ENCODE results near the gene FXN. TPM values are rescaled to one million over a fixed set of nuclear protein-coding genes. Genes with fewer than 3 reads are reported as not detected.

The FXN gene
- polyA plus RNA-seq, 1 of the 3 experiments (the other 2 are of a cell fraction) = 15.7 TPM

DNA sequence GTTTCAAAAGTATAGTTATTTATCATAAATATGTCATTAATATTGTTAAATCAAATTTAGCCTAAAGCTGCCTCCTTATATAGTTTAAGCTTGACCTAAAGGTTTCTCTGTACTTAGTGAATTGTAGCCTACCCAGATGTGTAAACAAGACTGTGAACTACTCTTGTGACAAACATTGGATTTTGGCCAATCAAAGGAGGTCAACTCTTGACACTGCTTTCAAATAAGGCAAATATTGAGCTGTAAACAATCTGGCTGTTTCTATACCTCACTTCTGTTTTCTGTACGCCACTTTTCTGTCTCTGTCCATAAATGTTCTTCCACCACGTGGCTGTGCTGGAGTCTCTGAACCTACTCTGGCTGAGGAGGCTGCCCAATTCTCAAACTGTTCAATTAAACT lies 51.2 kb downstream of the FXN start:
- no peak overlapping the region for H3K27ac ChIP-seq (ENCODE audit: low read depth in 2 of 2, low read length in 1 of 2)
- no peaks in the 10 kb centered on the region for H3K79me2 ChIP-seq (ENCODE audit: insufficient read depth)
- no peaks in the 10 kb centered on the region for H3F3A ChIP-seq (replicated peaks; ENCODE audit: insufficient read depth)
- ChIA-PET POLR2A (no interaction called here), CTCF (interaction anchor here (2.1 kb wide), 1 partner anchor 33 kb away, joined by 8 read pairs; no protein-coding TSS in a partner anchor)
- H3K9ac ChIP-seq = no peak overlapping the region
- H3K4me3 ChIP-seq (ENCODE audit: low read depth in 2 of 2, low read length in 1 of 2) = no peak overlapping the region
- H3K4me1 ChIP-seq (ENCODE audit: control insufficient read depth in 1 of 2, insufficient read depth in 2 of 2, low read depth in 1 of 2, low read length in 1 of 2) = peaks cover 0 to 3% of the 10 kb centered on the region in 2 experiments; a peak in 1 of 4 replicates
- H3K4me2 ChIP-seq = no peak overlapping the region
- H3K27me3 ChIP-seq (ENCODE audit: insufficient read depth) = no peaks in the 10 kb centered on the region
- DNase-seq = no peak
- WGBS (ENCODE audit: low lambda C conversion rate) = 90% methylated on average over 2 of the region's 2 CpGs
- H3K9me3 ChIP-seq = no peaks in the 10 kb centered on the region
- no peaks in the 10 kb centered on the region for H4K20me1 ChIP-seq (ENCODE audit: insufficient read depth)
- no peak overlapping the region for H2AFZ ChIP-seq (ENCODE audit: low read depth)
- H3K9me2 ChIP-seq = no peaks in the 10 kb centered on the region
- TF ChIP-seq POLR2AphosphoS5 (IDR thresholded peaks at IDR 0.05; ENCODE audit: low read depth, low read length) (no peak), GATA2 (CRISPR knock-in tag; IDR thresholded peaks at IDR 0.05) (no peak), SIN3A (IDR thresholded peaks at IDR 0.05; ENCODE audit: borderline replicate concordance, low read depth, low read length) (no peak), MEF2A (IDR thresholded peaks at IDR 0.05; ENCODE audit: borderline replicate concordance, low read depth) (no peak), NRF1 (IDR thresholded peaks at IDR 0.05; ENCODE audit: low read depth, low read length) (no peak), JUND (IDR thresholded peaks at IDR 0.05) (no peak), CHD2 (IDR thresholded peaks at IDR 0.05; ENCODE audit: low read length, partially characterized antibody) (no peak), FOSL2 (IDR thresholded peaks at IDR 0.05; ENCODE audit: borderline replicate concordance, low read depth) (no peak)
- TF ChIP-seq, protein P1, sequence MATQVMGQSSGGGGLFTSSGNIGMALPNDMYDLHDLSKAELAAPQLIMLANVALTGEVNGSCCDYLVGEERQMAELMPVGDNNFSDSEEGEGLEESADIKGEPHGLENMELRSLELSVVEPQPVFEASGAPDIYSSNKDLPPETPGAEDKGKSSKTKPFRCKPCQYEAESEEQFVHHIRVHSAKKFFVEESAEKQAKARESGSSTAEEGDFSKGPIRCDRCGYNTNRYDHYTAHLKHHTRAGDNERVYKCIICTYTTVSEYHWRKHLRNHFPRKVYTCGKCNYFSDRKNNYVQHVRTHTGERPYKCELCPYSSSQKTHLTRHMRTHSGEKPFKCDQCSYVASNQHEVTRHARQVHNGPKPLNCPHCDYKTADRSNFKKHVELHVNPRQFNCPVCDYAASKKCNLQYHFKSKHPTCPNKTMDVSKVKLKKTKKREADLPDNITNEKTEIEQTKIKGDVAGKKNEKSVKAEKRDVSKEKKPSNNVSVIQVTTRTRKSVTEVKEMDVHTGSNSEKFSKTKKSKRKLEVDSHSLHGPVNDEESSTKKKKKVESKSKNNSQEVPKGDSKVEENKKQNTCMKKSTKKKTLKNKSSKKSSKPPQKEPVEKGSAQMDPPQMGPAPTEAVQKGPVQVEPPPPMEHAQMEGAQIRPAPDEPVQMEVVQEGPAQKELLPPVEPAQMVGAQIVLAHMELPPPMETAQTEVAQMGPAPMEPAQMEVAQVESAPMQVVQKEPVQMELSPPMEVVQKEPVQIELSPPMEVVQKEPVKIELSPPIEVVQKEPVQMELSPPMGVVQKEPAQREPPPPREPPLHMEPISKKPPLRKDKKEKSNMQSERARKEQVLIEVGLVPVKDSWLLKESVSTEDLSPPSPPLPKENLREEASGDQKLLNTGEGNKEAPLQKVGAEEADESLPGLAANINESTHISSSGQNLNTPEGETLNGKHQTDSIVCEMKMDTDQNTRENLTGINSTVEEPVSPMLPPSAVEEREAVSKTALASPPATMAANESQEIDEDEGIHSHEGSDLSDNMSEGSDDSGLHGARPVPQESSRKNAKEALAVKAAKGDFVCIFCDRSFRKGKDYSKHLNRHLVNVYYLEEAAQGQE (IDR thresholded peaks at IDR 0.05; ENCODE audit: low read depth, low read length) = no peak
- TF ChIP-seq, protein P2, sequence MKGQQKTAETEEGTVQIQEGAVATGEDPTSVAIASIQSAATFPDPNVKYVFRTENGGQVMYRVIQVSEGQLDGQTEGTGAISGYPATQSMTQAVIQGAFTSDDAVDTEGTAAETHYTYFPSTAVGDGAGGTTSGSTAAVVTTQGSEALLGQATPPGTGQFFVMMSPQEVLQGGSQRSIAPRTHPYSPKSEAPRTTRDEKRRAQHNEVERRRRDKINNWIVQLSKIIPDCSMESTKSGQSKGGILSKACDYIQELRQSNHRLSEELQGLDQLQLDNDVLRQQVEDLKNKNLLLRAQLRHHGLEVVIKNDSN (IDR thresholded peaks at IDR 0.05; ENCODE audit: borderline replicate concordance, low read depth) = no peak
- TF ChIP-seq, protein P3, sequence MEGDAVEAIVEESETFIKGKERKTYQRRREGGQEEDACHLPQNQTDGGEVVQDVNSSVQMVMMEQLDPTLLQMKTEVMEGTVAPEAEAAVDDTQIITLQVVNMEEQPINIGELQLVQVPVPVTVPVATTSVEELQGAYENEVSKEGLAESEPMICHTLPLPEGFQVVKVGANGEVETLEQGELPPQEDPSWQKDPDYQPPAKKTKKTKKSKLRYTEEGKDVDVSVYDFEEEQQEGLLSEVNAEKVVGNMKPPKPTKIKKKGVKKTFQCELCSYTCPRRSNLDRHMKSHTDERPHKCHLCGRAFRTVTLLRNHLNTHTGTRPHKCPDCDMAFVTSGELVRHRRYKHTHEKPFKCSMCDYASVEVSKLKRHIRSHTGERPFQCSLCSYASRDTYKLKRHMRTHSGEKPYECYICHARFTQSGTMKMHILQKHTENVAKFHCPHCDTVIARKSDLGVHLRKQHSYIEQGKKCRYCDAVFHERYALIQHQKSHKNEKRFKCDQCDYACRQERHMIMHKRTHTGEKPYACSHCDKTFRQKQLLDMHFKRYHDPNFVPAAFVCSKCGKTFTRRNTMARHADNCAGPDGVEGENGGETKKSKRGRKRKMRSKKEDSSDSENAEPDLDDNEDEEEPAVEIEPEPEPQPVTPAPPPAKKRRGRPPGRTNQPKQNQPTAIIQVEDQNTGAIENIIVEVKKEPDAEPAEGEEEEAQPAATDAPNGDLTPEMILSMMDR (IDR thresholded peaks at IDR 0.05) = no peak
- TF ChIP-seq, protein P4, sequence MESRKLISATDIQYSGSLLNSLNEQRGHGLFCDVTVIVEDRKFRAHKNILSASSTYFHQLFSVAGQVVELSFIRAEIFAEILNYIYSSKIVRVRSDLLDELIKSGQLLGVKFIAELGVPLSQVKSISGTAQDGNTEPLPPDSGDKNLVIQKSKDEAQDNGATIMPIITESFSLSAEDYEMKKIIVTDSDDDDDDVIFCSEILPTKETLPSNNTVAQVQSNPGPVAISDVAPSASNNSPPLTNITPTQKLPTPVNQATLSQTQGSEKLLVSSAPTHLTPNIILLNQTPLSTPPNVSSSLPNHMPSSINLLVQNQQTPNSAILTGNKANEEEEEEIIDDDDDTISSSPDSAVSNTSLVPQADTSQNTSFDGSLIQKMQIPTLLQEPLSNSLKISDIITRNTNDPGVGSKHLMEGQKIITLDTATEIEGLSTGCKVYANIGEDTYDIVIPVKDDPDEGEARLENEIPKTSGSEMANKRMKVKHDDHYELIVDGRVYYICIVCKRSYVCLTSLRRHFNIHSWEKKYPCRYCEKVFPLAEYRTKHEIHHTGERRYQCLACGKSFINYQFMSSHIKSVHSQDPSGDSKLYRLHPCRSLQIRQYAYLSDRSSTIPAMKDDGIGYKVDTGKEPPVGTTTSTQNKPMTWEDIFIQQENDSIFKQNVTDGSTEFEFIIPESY (IDR thresholded peaks at IDR 0.05; ENCODE audit: borderline replicate concordance, low read depth) = no peak
- TF ChIP-seq, protein P5, sequence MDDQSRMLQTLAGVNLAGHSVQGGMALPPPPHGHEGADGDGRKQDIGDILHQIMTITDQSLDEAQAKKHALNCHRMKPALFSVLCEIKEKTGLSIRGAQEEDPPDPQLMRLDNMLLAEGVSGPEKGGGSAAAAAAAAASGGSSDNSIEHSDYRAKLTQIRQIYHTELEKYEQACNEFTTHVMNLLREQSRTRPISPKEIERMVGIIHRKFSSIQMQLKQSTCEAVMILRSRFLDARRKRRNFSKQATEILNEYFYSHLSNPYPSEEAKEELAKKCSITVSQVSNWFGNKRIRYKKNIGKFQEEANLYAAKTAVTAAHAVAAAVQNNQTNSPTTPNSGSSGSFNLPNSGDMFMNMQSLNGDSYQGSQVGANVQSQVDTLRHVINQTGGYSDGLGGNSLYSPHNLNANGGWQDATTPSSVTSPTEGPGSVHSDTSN (IDR thresholded peaks at IDR 0.05) = no peak
- no peaks in the 10 kb centered on the region for H3K36me3 ChIP-seq (replicated peaks in 1 of 2; ENCODE audit: control insufficient read depth in 1 of 2, insufficient read depth in 2 of 2, low read length in 1 of 2)
